Ascending aorta (tissue), 2 donors: ENCODE data around the gene SLC25A5. TPM values are rescaled to one million over a fixed set of nuclear protein-coding genes. Genes with fewer than 3 reads are reported as not detected.
"Not testable (repeated sequence)": the region's sequence is repeated elsewhere in the genome, so short reads cannot be mapped to it uniquely, and the experiment has no call there.

Source experiments
- DNase-seq, 2 donors: peaks; one replicate each; pipeline ENCODE4 v3.0.0-alpha.2; 2019; ENCODE audit warnings: low spot score in 2 of 2
- H3K27ac ChIP-seq, 2 donors: fragments of 200-600 bp; sonication (generic); one replicate each; pipeline ENCODE4 v1.5.1; 2016 to 2017; ENCODE audit warnings: mild to moderate bottlenecking in 1 of 2
- H3K27me3 ChIP-seq: fragments of 200-600 bp; sonication (generic); one replicate; pipeline ENCODE4 v1.5.1; 2017
- H3K36me3 ChIP-seq, 2 donors: fragments of 200-600 bp; sonication (generic); one replicate each; pipeline ENCODE4 v1.5.1; 2016
- H3K4me1 ChIP-seq, 2 donors: fragments of 200-600 bp; sonication (generic); one replicate each; pipeline ENCODE4 v1.5.1; 2016 to 2017; ENCODE audit warnings: mild to moderate bottlenecking in 1 of 2
- H3K4me3 ChIP-seq, 2 donors: fragments of 200-600 bp; sonication (generic); one replicate each; pipeline ENCODE4 v1.5.1; 2016 to 2017; ENCODE audit warnings: mild to moderate bottlenecking in 1 of 2
- H3K9me3 ChIP-seq, 2 donors: fragments of 200-600 bp; sonication (generic); one replicate each; pipeline ENCODE4 v1.5.1; 2016
- intact Hi-C: fragments of 100-400 bp; cut with DNase I; formaldehyde crosslinking; loops from one replicate; pipeline ENCODE4 v1.15.1; 2023
- total RNA-seq: library from RNA; depleted of rRNA; stranded (reverse); fragments of >200 nt; gene quantifications from one replicate; pipeline ENCODE4 v1.1.0, GENCODE V29; 2016
- TF ChIP-seq, protein P1 (sequence below), 3 experiments: fragments of 200-600 bp in 2 of 3; fragments of 450-650 bp in 1 of 3; sonication (generic) in 2 of 3; IDR thresholded peaks; one replicate each; pipeline ENCODE4 v1.5.1; 2016 to 2019; ENCODE audit warnings: antibody characterized with exemption in 3 of 3, mild to moderate bottlenecking in 1 of 3, moderate library complexity in 1 of 3

Gene SLC25A5
- total RNA-seq, 1 donor from 2014 or later, result 202 TPM

DNA sequence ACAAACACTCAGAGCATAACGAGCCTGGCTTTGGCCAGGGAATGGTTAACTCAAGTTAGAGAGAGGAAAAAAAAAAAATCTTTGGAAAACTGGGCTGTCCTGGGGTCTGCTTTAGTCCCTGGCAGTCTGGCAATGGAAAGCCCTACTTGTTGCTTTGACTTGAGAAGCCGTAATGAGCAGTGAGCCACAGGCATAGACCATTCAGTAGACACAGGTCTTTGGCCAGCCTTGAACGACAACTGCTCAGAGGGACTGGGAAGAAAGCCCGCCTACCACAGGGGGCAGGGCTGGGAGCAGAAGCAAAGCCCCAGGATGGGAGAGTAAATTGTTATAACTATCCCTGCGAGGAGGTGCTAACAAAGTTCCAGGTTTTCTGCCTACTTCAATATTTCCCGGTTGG lies 43.2 kb upstream of the SLC25A5 start:
- Histone ChIP-seq H3K36me3 (peaks cover 0 to 3% of the 10 kb centered on the region in 2 donors), H3K27ac (no peak overlapping the region), H3K9me3 (no peaks in the 10 kb centered on the region), H3K4me1 (no peaks in the 10 kb centered on the region), H3K27me3 (no peaks in the 10 kb centered on the region), H3K4me3 (no peak overlapping the region)
- TF ChIP-seq, protein P1, sequence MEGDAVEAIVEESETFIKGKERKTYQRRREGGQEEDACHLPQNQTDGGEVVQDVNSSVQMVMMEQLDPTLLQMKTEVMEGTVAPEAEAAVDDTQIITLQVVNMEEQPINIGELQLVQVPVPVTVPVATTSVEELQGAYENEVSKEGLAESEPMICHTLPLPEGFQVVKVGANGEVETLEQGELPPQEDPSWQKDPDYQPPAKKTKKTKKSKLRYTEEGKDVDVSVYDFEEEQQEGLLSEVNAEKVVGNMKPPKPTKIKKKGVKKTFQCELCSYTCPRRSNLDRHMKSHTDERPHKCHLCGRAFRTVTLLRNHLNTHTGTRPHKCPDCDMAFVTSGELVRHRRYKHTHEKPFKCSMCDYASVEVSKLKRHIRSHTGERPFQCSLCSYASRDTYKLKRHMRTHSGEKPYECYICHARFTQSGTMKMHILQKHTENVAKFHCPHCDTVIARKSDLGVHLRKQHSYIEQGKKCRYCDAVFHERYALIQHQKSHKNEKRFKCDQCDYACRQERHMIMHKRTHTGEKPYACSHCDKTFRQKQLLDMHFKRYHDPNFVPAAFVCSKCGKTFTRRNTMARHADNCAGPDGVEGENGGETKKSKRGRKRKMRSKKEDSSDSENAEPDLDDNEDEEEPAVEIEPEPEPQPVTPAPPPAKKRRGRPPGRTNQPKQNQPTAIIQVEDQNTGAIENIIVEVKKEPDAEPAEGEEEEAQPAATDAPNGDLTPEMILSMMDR (IDR thresholded peaks at IDR 0.05), result no peak
- intact Hi-C loops, result no loop called here
- DNase-seq, result no peak

DNA sequence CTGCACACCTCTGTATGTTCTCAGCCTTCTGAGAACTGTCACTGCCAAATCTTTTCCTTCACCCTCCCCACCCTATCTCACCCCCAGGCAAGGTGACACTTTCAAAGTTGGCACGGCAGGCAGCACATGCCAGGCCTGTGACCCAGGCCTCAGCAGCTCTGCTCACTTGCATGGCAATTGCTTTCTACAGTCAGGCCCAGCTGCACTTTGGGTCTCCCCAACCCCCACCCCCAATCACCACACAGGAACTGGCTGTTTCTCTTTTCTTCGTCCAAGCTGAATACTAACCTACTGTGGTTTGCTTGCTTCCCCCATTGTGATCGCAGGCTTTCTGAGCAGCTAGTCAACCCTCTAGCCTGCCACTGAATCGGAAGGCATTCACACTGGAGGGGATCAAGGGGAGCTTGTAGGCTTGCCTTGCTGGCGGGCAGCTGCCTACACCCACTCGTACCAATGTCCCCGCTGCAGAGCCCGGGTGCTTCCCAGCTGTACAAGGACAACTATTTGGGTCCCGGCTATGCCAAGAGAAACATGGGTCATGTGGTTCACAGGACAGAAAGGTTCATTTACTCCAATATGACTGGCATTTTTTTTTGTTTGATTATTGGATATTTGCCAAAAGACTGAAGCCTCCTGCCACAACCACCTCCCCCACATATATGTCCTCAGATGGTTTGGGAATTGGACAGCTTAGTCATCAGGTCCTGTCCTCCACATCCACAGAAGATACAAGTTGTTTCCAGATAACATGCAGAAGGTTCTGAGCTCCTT lies 41.0 kb upstream of the SLC25A5 start:
- Histone ChIP-seq H3K27ac (no peak overlapping the region), H3K9me3 (no peaks in the 10 kb centered on the region), H3K36me3 (peaks cover 0 to 3% of the 10 kb centered on the region in 2 donors), H3K4me1 (no peaks in the 10 kb centered on the region), H3K4me3 (no peak overlapping the region), H3K27me3 (no peaks in the 10 kb centered on the region)
- no peak for DNase-seq
- intact Hi-C loops, result no loop called here
- TF ChIP-seq, protein P1 (IDR thresholded peaks at IDR 0.05), result no peak

DNA sequence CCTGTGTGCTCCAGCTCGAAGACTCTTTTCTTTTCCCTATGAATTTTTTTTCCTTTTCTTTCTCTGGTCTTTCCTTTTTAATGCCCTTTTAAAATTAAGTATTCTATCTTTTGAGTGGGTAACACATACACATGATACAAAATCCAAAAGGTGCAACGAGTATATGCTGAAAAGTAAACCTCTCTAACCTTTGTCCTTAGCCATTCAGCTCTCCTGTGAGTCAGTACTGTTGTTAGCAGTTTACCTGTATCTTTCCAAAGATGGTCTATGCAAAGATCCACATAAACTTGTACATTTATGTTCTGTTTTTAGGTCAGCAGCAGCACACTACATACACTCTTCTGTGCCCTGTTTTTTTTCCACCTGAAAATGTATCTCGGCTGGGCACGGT lies 40.5 kb upstream of the SLC25A5 start:
- TF ChIP-seq, protein P1 (IDR thresholded peaks at IDR 0.05), result no peak
- Histone ChIP-seq H3K27ac (no peak overlapping the region), H3K9me3 (no peaks in the 10 kb centered on the region), H3K4me1 (no peaks in the 10 kb centered on the region), H3K36me3 (peaks cover 0 to 2% of the 10 kb centered on the region in 2 donors), H3K27me3 (no peaks in the 10 kb centered on the region), H3K4me3 (no peak overlapping the region)
- intact Hi-C loops, result no loop called here
- DNase-seq, result no peak

DNA sequence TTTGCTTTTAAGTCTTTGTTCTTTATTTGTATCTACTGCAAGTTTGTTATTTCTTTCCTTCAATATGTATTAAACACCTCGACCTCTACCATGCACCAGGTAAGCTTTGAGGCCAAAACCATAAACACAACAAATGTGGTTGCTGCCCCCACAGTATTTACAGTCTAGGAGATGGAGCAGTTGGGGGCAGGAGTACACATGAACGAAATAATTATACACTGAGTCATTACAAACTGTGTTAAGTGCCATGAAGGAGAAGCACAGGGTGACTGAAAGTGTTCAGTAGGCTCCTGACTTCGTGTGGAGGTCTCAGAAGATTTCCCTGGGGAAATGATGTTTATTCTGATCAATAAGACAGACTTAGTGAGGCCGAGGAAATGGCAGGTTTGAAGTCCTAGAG lies 38.8 kb upstream of the SLC25A5 start:
- TF ChIP-seq, protein P1 (IDR thresholded peaks at IDR 0.05), result no peak
- intact Hi-C loops, result no loop called here

DNA sequence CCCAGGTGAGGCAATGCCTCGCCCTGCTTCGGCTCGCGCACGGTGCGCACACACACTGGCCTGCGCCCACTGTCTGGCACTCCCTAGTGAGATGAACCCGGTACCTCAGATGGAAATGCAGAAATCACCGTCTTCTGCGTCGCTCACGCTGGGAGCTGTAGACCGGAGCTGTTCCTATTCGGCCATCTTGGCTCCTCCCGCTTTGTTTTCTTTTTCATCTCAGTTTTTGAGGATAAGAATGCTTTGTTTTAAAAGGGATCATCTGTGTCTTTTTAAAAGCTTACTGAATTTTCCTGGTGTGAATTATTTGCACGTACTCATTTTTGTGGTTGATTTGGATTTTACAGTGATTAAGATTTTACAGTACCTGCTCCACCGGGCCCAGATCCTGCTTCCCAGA lies 26.9 kb upstream of the SLC25A5 start:
- H3K9me3 ChIP-seq, DNase-seq, H3K4me1 ChIP-seq, H3K36me3 ChIP-seq, intact Hi-C loops, H3K27me3 ChIP-seq, H3K4me3 ChIP-seq, H3K27ac ChIP-seq: not testable (repeated sequence)

More for the DNA sequence above, 38.8 kb upstream of the SLC25A5 start:
- Histone ChIP-seq H3K36me3 (no peaks in the 10 kb centered on the region), H3K4me1 (no peaks in the 10 kb centered on the region), H3K27me3 (no peaks in the 10 kb centered on the region), H3K9me3 (no peaks in the 10 kb centered on the region), H3K27ac (no peak overlapping the region), H3K4me3 (no peak overlapping the region)
- no peak for DNase-seq

DNA sequence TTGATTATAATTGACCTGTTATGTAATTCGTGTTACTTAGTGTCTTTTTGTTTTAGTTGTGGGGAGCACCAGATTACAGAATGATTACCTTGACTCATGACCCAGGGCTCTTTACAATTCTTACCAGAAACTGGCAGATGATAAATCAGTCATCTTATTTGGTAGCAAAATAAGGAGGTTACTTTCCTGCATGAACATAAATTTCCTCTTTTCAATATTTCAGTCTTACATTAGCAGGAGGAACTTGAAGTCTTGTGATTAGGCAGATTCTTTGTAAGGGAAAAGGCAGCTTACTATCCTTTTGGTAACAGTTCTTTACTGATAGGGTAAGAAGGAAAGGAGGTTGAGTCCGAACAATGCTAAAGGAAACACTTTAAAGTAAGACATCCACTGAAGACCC lies 26.0 kb upstream of the SLC25A5 start:
- no peaks in the 10 kb centered on the region for H3K27me3 ChIP-seq
- no peaks in the 10 kb centered on the region for H3K36me3 ChIP-seq
- intact Hi-C loops, result no loop called here
- no peak overlapping the region for H3K27ac ChIP-seq
- TF ChIP-seq, protein P1 (IDR thresholded peaks at IDR 0.05), result no peak
- no peaks in the 10 kb centered on the region for H3K4me1 ChIP-seq
- no peak overlapping the region for H3K4me3 ChIP-seq
- no peak for DNase-seq
- H3K9me3 ChIP-seq, result no peaks in the 10 kb centered on the region
